ENCODE measurements around the gene ZNF385B. TPM values are rescaled to one million over a fixed set of nuclear protein-coding genes. Genes with fewer than 3 reads are reported as not detected.

The ZNF385B gene
- total RNA-seq, 1 experiment from 2014 or later = 0.33 TPM

DNA sequence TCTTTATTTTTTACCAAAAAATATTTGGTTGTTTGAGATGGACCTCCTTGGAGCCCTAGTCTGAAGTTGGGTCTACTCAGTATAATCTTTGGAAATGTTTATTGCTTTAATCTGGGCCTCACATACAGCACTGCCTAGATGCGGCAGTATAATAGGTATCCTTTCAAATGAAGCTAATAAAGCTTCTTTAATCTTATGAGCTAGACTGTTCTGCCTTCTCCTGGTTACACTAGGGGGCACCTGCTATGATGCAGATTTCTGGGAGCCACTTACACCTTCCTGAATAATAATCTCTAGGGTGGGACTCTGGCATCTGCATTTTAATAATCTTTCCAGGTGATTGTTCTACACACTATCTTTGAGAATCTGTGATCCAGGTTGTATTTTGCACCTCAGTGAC lies 427.1 kb downstream of the ZNF385B start:
- POLR2A ChIA-PET = interaction anchor here (0.6 to 0.7 kb wide), 2 partner anchors 10 to 275 kb away, joined by 3 read pairs; no protein-coding TSS in a partner anchor

DNA sequence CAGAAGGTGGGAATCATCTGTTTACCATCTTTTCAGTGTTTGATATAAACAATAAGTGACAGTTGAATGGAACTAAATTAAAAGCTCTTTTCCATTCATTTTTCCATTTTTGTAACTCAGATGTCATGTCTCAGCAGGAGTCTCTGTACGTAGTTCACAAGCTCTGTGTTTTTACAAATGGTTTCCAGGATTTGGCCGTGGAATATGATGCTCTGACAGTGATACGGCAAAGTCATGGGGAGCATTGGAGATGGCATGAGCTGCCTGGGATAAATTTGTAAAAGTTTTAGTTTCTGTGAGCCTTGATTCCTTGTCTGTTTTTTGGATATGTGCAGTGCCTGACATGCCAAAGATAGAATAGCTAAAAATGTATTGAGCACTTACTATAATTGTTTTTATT lies 428.7 kb downstream of the ZNF385B start:
- no peak for DNase-seq (ENCODE audit: unreplicated experiment)
- no TSS peak for BruUV-seq (replicated peaks)
- Mint-ChIP-seq H3K9me3 (ENCODE audit: unreplicated experiment) (no peaks in the 10 kb centered on the region), H3K4me3 (ENCODE audit: unreplicated experiment) (no peak overlapping the region), H3K27me3 (ENCODE audit: insufficient read depth, unreplicated experiment) (no peaks in the 10 kb centered on the region), H3K27ac (ENCODE audit: low read depth, unreplicated experiment) (no peak overlapping the region), H3K36me3 (ENCODE audit: insufficient read depth, unreplicated experiment) (no peaks in the 10 kb centered on the region), H3K4me1 (ENCODE audit: insufficient read depth, unreplicated experiment) (no peaks in the 10 kb centered on the region)
- ChIA-PET POLR2A (interaction anchor here (1.3 kb wide), 1 partner anchor 10 kb away, joined by 4 read pairs; no protein-coding TSS in a partner anchor), CTCF (interaction anchor here (0.6 to 2.6 kb wide), 6 partner anchors 9 to 319 kb away, joined by 3 to 15 read pairs (median 4); no protein-coding TSS in a partner anchor)
- intact Hi-C loops (cut with micrococcal nuclease) = no loop called here
- TF ChIP-seq, protein P1, sequence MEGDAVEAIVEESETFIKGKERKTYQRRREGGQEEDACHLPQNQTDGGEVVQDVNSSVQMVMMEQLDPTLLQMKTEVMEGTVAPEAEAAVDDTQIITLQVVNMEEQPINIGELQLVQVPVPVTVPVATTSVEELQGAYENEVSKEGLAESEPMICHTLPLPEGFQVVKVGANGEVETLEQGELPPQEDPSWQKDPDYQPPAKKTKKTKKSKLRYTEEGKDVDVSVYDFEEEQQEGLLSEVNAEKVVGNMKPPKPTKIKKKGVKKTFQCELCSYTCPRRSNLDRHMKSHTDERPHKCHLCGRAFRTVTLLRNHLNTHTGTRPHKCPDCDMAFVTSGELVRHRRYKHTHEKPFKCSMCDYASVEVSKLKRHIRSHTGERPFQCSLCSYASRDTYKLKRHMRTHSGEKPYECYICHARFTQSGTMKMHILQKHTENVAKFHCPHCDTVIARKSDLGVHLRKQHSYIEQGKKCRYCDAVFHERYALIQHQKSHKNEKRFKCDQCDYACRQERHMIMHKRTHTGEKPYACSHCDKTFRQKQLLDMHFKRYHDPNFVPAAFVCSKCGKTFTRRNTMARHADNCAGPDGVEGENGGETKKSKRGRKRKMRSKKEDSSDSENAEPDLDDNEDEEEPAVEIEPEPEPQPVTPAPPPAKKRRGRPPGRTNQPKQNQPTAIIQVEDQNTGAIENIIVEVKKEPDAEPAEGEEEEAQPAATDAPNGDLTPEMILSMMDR (IDR thresholded peaks at IDR 0.05; ENCODE audit: unreplicated experiment) = no peak

More for the DNA sequence above, 427.1 kb downstream of the ZNF385B start:
- no TSS peak for BruUV-seq (replicated peaks)
- Mint-ChIP-seq H3K4me1 (ENCODE audit: insufficient read depth, unreplicated experiment) (no peaks in the 10 kb centered on the region), H3K36me3 (ENCODE audit: insufficient read depth, unreplicated experiment) (no peaks in the 10 kb centered on the region), H3K27ac (ENCODE audit: low read depth, unreplicated experiment) (no peak overlapping the region), H3K4me3 (ENCODE audit: unreplicated experiment) (no peak overlapping the region), H3K27me3 (ENCODE audit: insufficient read depth, unreplicated experiment) (no peaks in the 10 kb centered on the region), H3K9me3 (ENCODE audit: unreplicated experiment) (no peaks in the 10 kb centered on the region)
- DNase-seq (ENCODE audit: unreplicated experiment) = no peak
- intact Hi-C loops (cut with micrococcal nuclease) = no loop called here
- CTCF ChIA-PET = interaction anchor here (0.6 to 1.7 kb wide), 5 partner anchors 11 to 328 kb away, joined by 3 to 12 read pairs (median 4); no protein-coding TSS in a partner anchor
- TF ChIP-seq, protein P1 (IDR thresholded peaks at IDR 0.05; ENCODE audit: unreplicated experiment) = no peak

DNA sequence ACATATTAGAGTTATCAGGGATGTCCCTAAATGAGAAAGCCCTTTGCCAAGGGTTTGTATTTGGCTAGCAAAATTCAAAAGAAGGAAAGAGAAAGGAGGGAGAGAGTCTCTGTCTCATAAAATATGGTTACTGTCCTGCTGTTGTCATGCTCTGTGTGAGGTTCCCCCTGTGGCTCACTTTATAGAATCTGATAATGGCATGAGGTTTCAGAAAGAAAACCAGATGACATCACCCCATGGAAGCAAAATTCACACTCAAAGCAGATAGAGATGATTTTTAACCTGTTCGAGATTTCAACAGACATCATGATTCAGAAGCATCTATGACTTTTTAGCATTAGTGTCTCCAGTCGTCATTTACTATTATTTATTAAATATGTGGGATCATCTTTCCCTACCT lies 431.8 kb downstream of the ZNF385B start:
- no TSS peak for BruUV-seq (replicated peaks)
- no peaks in the 10 kb centered on the region for H3K9me3 Mint-ChIP-seq (ENCODE audit: unreplicated experiment)
- TF ChIP-seq, protein P1 (IDR thresholded peaks at IDR 0.05; ENCODE audit: unreplicated experiment) = no peak
- intact Hi-C loops (cut with micrococcal nuclease) = no loop called here
- no peaks in the 10 kb centered on the region for H3K27me3 Mint-ChIP-seq (ENCODE audit: insufficient read depth, unreplicated experiment)
- ChIA-PET POLR2A (no interaction called here), CTCF (no interaction called here)
- no peaks in the 10 kb centered on the region for H3K4me1 Mint-ChIP-seq (ENCODE audit: insufficient read depth, unreplicated experiment)
- no peak overlapping the region for H3K27ac Mint-ChIP-seq (ENCODE audit: low read depth, unreplicated experiment)
- DNase-seq (ENCODE audit: unreplicated experiment) = no peak
- H3K4me3 Mint-ChIP-seq (ENCODE audit: unreplicated experiment) = no peak overlapping the region
- peaks cover 6% of the 10 kb centered on the region for H3K36me3 Mint-ChIP-seq (ENCODE audit: insufficient read depth, unreplicated experiment)

DNA sequence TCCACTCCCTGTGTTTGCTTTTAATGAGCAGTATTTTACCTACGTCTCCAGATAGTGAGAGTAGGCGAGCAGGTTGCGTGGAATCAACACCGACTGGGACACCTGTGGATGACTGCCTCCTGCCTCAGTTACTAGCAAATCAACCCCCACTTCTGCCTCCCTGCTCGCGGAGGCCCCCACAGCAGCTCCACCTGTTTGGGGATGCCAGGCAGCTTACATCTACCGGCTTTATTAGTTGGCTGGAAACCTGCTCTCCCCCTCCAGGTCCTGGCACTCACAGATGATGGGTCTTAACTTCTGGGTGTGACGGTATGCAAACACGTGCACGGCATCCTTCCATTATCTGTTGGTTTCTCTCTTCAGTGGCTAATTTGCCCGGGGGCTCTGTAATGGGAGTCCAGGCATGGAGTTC lies 432.3 kb downstream of the ZNF385B start:
- Mint-ChIP-seq H3K27me3 (ENCODE audit: insufficient read depth, unreplicated experiment) (no peaks in the 10 kb centered on the region), H3K4me3 (ENCODE audit: unreplicated experiment) (no peak overlapping the region), H3K36me3 (ENCODE audit: insufficient read depth, unreplicated experiment) (peaks cover 6% of the 10 kb centered on the region), H3K9me3 (ENCODE audit: unreplicated experiment) (no peaks in the 10 kb centered on the region), H3K4me1 (ENCODE audit: insufficient read depth, unreplicated experiment) (no peaks in the 10 kb centered on the region), H3K27ac (ENCODE audit: low read depth, unreplicated experiment) (no peak overlapping the region)
- POLR2A ChIA-PET = no interaction called here
- TF ChIP-seq, protein P1 (IDR thresholded peaks at IDR 0.05; ENCODE audit: unreplicated experiment) = no peak
- no peak for DNase-seq (ENCODE audit: unreplicated experiment)
- CTCF ChIA-PET = interaction anchor here (0.7 kb wide), 1 partner anchor 19 kb away, joined by 4 read pairs; no protein-coding TSS in a partner anchor
- no TSS peak for BruUV-seq (replicated peaks)
- intact Hi-C loops (cut with micrococcal nuclease) = no loop called here

Data from MCF 10A (cell line).